HepG2 (cell line): Measurements from ENCODE around the gene ETF1. TPM values are rescaled to one million over a fixed set of nuclear protein-coding genes. Genes with fewer than 3 reads are reported as not detected.

ENCODE experiments used
- BRF2 ChIP-seq: sonication (generic); formaldehyde crosslinking; IDR thresholded peaks from 2 replicates; pipeline ENCODE4 v1.8.1; 2022; ENCODE audit warnings: mild to moderate bottlenecking, missing genetic modification reagents
- CREBL2 ChIP-seq: sonication (generic); formaldehyde crosslinking; IDR thresholded peaks from 2 replicates; pipeline ENCODE4 v1.8.1; 2023; ENCODE audit warnings: missing genetic modification reagents, mild to moderate bottlenecking, borderline replicate concordance
- CTCF ChIP-seq: sonication (generic); formaldehyde crosslinking; IDR thresholded peaks from 2 replicates; pipeline ENCODE4 v1.5.0; 2020; ENCODE audit warnings: mild to moderate bottlenecking, missing genetic modification reagents, moderate library complexity
- DR1 ChIP-seq: sonication (generic); formaldehyde crosslinking; IDR thresholded peaks from 2 replicates; pipeline ENCODE4 v1.8.0; 2021; ENCODE audit warnings: mild to moderate bottlenecking, missing genetic modification reagents, inconsistent platforms
- EEA1 ChIP-seq: sonication (generic); formaldehyde crosslinking; IDR thresholded peaks from 2 replicates; pipeline ENCODE4 v1.5.1; 2020; ENCODE audit warnings: mild to moderate bottlenecking, missing genetic modification reagents, borderline replicate concordance
- KAT8 ChIP-seq: IDR thresholded peaks from 2 replicates; pipeline ENCODE4 v1.6.1; 2016; ENCODE audit warnings: missing genetic modification reagents, missing compliant biosample characterization
- KLF6 ChIP-seq: IDR thresholded peaks from 2 replicates; pipeline ENCODE4 v1.8.0; 2016; ENCODE audit warnings: missing biosample characterization, missing genetic modification reagents
- MXD1 ChIP-seq: sonication (generic); formaldehyde crosslinking; IDR thresholded peaks from 2 replicates; pipeline ENCODE4 v1.4.0; 2020; ENCODE audit warnings: mild to moderate bottlenecking, missing genetic modification reagents
- NONO ChIP-seq, 2 experiments: fragments of 450-650 bp in 1 of 2; sonication (generic) in 1 of 2; formaldehyde crosslinking in 1 of 2; IDR thresholded peaks in 1 of 2; conservative IDR thresholded peaks in 1 of 2; 2 replicates each; pipeline versions ENCODE4 v1.6.1 to v1.8.0; 2017 to 2022; ENCODE audit warnings: mild to moderate bottlenecking in 1 of 2, missing genetic modification reagents in 1 of 2, moderate library complexity in 1 of 2
- POLR2A ChIP-seq, 2 experiments: IDR thresholded peaks; 2 replicates each; pipeline ENCODE4 v1.6.1; 2011; ENCODE audit warnings: low read depth in 2 of 2, low read length in 2 of 2, mild to moderate bottlenecking in 1 of 2, moderate library complexity in 1 of 2; ENCODE audit not compliant: insufficient read depth in 1 of 2
- RARG ChIP-seq: sonication (generic); formaldehyde crosslinking; IDR thresholded peaks from 2 replicates; pipeline ENCODE4 v1.4.0; 2020; ENCODE audit warnings: low read depth, mild to moderate bottlenecking, missing genetic modification reagents
- SMARCC2 ChIP-seq: fragments of 450-650 bp; IDR thresholded peaks from 2 replicates; pipeline ENCODE4 v1.6.1; 2017; ENCODE audit warnings: antibody characterized with exemption, mild to moderate bottlenecking
- SMYD3 ChIP-seq: sonication (generic); formaldehyde crosslinking; IDR thresholded peaks from 2 replicates; pipeline ENCODE4 v1.8.1; 2023; ENCODE audit warnings: mild to moderate bottlenecking, missing genetic modification reagents
- SNAPC2 ChIP-seq: sonication (generic); formaldehyde crosslinking; IDR thresholded peaks from 2 replicates; pipeline ENCODE4 v1.8.1; 2022; ENCODE audit warnings: mild to moderate bottlenecking, missing genetic modification reagents
- SOX5 ChIP-seq: IDR thresholded peaks from 2 replicates; pipeline ENCODE4 v1.6.1; 2016; ENCODE audit warnings: borderline replicate concordance
- SP140L ChIP-seq: sonication (generic); formaldehyde crosslinking; IDR thresholded peaks from 2 replicates; pipeline ENCODE4 v1.4.0; 2020; ENCODE audit warnings: missing genetic modification reagents, borderline replicate concordance
- TFDP2 ChIP-seq: sonication (generic); formaldehyde crosslinking; IDR thresholded peaks from 2 replicates; pipeline ENCODE4 v1.4.0; 2020; ENCODE audit warnings: missing genetic modification reagents
- TMF1 ChIP-seq: sonication (generic); formaldehyde crosslinking; IDR thresholded peaks from 2 replicates; pipeline ENCODE4 v1.8.1; 2022; ENCODE audit warnings: low read depth, missing genetic modification reagents
- ZBTB21 ChIP-seq: sonication (generic); formaldehyde crosslinking; IDR thresholded peaks from 2 replicates; pipeline ENCODE4 v1.4.0; 2020; ENCODE audit warnings: missing genetic modification reagents
- ZIK1 ChIP-seq: sonication (generic); formaldehyde crosslinking; IDR thresholded peaks from 2 replicates; pipeline ENCODE4 v1.5.0; 2020; ENCODE audit warnings: mild to moderate bottlenecking, low read depth, missing genetic modification reagents, borderline replicate concordance
- ZMYM4 ChIP-seq: sonication (generic); formaldehyde crosslinking; IDR thresholded peaks from 2 replicates; pipeline ENCODE4 v1.8.1; 2023; ENCODE audit warnings: mild to moderate bottlenecking, missing genetic modification reagents
- ZNF121 ChIP-seq: sonication (generic); formaldehyde crosslinking; IDR thresholded peaks from 2 replicates; pipeline ENCODE4 v1.5.0; 2020; ENCODE audit warnings: mild to moderate bottlenecking, missing genetic modification reagents
- ZNF367 ChIP-seq: sonication (generic); formaldehyde crosslinking; IDR thresholded peaks from 2 replicates; pipeline ENCODE4 v1.4.0; 2020; ENCODE audit warnings: missing genetic modification reagents, borderline replicate concordance
- ZNF543 ChIP-seq: sonication (generic); formaldehyde crosslinking; IDR thresholded peaks from 2 replicates; pipeline ENCODE4 v1.4.0; 2020; ENCODE audit warnings: mild to moderate bottlenecking, missing genetic modification reagents
- ZNF563 ChIP-seq: sonication (generic); formaldehyde crosslinking; IDR thresholded peaks from 2 replicates; pipeline ENCODE4 v1.8.0; 2022; ENCODE audit warnings: mild to moderate bottlenecking, moderate library complexity, missing genetic modification reagents
- polyA plus RNA-seq, 8 experiments: library from polyadenylated mRNA; depleted of rRNA in 3 of 8; stranded (reverse) in 7 of 8; unstranded in 1 of 8; fragments of >200 nt; fragmentation: Illumina TruSeq in 4 of 8; extraction: Trizol in 4 of 8; gene quantifications; 2 replicates each; pipeline versions ENCODE4 v1.2.1 to v1.2.3, GENCODE V29; 2011 to 2016; ENCODE audit warnings: low read depth in 4 of 8, missing spikeins in 1 of 8, mixed read lengths in 1 of 8; ENCODE audit not compliant: insufficient read depth in 1 of 8
- total RNA-seq, 5 experiments: library from RNA; depleted of rRNA; stranded (reverse); fragments of >200 nt; fragmentation: Illumina TruSeq; extraction: Trizol; gene quantifications; 2 replicates each; pipeline ENCODE4 v1.2.3, GENCODE V29; 2016; ENCODE audit warnings: low read depth in 1 of 5

ETF1 gene
- total and polyA plus RNA-seq, 2 of the 13 experiments (the other 11 are each of a cell fraction or from before 2014, with no cell fraction given): 52.1 to 184 TPM

- peak; percentile 2; the same call in 1 of the 2 replicates for TF ChIP-seq CTCF
- TF ChIP-seq ZMYM4 (CRISPR knock-in tag): peak; percentile 42; the same call in 1 of the 2 replicates
- peak; percentile 65; the same call in 1 of the 2 replicates for TF ChIP-seq SNAPC2
- no peak for TF ChIP-seq CREBL2 (CRISPR knock-in tag)
- no peak for TF ChIP-seq SOX5 (CRISPR knock-in tag)
- TF ChIP-seq SP140L (CRISPR knock-in tag): no peak
- TF ChIP-seq RARG (CRISPR knock-in tag): peak; percentile 76; the same call in 1 of the 2 replicates
- no peak; the same call in 1 of the 2 replicates for TF ChIP-seq KLF6
- peak; percentile 79; the same call in 1 of the 2 replicates for TF ChIP-seq ZNF543 (CRISPR knock-in tag)
- TF ChIP-seq KAT8 (CRISPR knock-in tag): peak; percentile 41; the same call in 1 of the 2 replicates
- 0 out of 2 replicates have a peak, but pooled peaks have one; percentile 34 for TF ChIP-seq ZNF563
- no peak for TF ChIP-seq SMARCC2
- no peak for TF ChIP-seq EEA1 (CRISPR knock-in tag)
- TF ChIP-seq MXD1: peak; percentile 35; the same call in 1 of the 2 replicates
- peak; percentile 45; the same call in 1 of the 2 replicates for TF ChIP-seq TFDP2 (CRISPR knock-in tag)
- TF ChIP-seq ZBTB21: no peak
- no peak; the same call in 1 of the 2 replicates for TF ChIP-seq ZNF367
- no peak for TF ChIP-seq ZIK1 (CRISPR knock-in tag)
- TF ChIP-seq BRF2 (CRISPR knock-in tag): no peak
- peak; percentile 65; the same call in 1 of the 2 replicates for TF ChIP-seq TMF1 (CRISPR knock-in tag)
- no peak for TF ChIP-seq NONO (IDR thresholded peaks at IDR 0.05)
- 0 out of 2 replicates have a peak, but pooled peaks have one; percentile 51 for TF ChIP-seq NONO (CRISPR knock-in tag; conservative IDR thresholded peaks at IDR 0.05)
- TF ChIP-seq DR1 (CRISPR knock-in tag): peak; percentile 11; the same call in 1 of the 2 replicates
- 0 out of 2 replicates have a peak, but pooled peaks have one; percentile 36 for TF ChIP-seq ZNF121 (CRISPR knock-in tag)
- 0 out of 2 replicates have a peak, but pooled peaks have one; percentile 30 for TF ChIP-seq SMYD3 (CRISPR knock-in tag)
- peak in 1 of 2 experiments; percentile 72; a peak in 3 of 4 replicates for TF ChIP-seq POLR2A (IDR thresholded peaks at IDR 0.05; ENCODE audit: insufficient read depth in 1 of 2, low read depth in 2 of 2, low read length in 2 of 2)
Measured at GRCh38 chr5:138491669-138492559, 51.1 kb downstream of the ETF1 start (continued).
